ENCODE data around the gene LDLRAD4.

DNA sequence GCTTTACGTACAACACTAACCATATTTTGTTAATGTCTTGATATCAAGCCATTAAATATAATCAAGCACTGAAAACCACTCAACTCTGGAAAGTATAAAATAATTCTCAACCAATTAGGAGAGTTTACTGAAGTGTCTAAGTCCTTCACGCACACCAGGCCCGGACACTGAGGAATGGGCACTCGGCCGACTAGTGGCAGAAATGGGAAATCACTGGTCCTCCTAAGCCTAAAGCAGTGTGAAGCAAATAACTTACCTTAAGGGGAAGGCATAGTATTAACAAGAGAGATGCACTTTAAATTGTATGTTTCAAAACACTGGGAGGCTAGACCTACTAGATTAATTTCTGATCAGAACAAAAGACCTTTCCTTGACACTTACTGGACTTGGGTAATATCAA is 462.1 kb downstream of the LDLRAD4 start:
- TF ChIP-seq POLR2AphosphoS5 (IDR thresholded peaks at IDR 0.05; ENCODE audit: low read depth, low read length) (no peak), CHD2 (IDR thresholded peaks at IDR 0.05; ENCODE audit: low read length, partially characterized antibody) (no peak), CTCF (IDR thresholded peaks at IDR 0.05) (peak; percentile 35; the same call in 1 of the 2 replicates), EZH2phosphoT487 (IDR thresholded peaks at IDR 0.05; ENCODE audit: borderline replicate concordance, low read depth) (no peak)

All from SK-N-SH (cell line).